ENCODE measurements around the gene HOXB5.

The HOXB5 gene

GRCh38 chr17:48589060-48589830, 4.3 kb downstream of the HOXB5 start:
- DNase-seq: no peak

- no peak for DNase-seq
Observed at GRCh38 chr17:48588528-48588927, 5.1 kb downstream of the HOXB5 start.

- no peak for DNase-seq
Observed at GRCh38 chr17:48588074-48588415, 5.5 kb downstream of the HOXB5 start.

GRCh38 chr17:48587276-48588073, 6.1 kb downstream of the HOXB5 start:
- DNase-seq: no peak

GRCh38 chr17:48586355-48587258, 7.0 kb downstream of the HOXB5 start:
- DNase-seq: peak; percentile 76

GRCh38 chr17:48584223-48584741, 9.3 kb downstream of the HOXB5 start:
- no peak for DNase-seq

DNA sequence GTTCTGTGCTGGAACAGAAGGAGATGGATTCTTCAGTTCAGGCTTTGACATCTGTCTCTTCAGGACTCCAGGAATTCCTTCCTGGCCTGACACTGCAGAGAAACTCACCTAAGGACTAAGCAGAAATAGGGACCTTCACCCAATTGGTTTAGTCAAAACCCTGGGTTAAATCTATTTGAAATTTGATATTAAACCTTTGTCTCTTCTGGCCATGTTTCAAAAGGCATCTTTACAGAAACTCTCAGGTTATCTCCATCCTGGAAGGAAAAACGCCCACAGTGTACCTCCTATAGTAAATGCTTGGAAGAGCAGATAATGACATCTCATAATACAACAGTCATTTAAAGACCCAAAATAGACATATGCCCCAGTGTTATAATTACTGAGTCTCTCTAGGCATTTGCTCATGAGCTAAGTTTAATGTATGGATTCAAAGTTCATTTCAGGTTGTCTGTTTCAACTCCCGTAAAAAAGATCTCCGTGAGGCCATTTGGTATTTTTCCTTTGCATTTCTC, 9.8 kb downstream of the HOXB5 start:
- no peak for DNase-seq

- no peak for DNase-seq
Observed at GRCh38 chr17:48582750-48583069, 10.9 kb downstream of the HOXB5 start.

- DNase-seq: no peak
Observed at GRCh38 chr17:48579760-48580554, 13.6 kb downstream of the HOXB5 start.

DNA sequence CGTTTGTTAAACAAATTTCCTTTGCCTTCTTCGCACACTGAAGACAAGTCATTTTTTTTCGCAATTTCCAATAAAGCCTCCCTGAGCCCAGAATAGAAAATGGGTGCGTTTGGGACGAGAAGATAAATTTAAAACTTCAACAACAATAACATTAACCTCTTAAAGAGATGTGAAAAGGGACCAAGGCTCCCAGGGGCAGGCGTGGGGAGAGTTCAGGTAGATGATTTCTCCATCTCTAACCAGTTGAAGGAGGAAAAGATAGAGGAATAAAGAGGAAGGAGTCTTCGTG, 14.2 kb downstream of the HOXB5 start:
- no peak for DNase-seq

DNA sequence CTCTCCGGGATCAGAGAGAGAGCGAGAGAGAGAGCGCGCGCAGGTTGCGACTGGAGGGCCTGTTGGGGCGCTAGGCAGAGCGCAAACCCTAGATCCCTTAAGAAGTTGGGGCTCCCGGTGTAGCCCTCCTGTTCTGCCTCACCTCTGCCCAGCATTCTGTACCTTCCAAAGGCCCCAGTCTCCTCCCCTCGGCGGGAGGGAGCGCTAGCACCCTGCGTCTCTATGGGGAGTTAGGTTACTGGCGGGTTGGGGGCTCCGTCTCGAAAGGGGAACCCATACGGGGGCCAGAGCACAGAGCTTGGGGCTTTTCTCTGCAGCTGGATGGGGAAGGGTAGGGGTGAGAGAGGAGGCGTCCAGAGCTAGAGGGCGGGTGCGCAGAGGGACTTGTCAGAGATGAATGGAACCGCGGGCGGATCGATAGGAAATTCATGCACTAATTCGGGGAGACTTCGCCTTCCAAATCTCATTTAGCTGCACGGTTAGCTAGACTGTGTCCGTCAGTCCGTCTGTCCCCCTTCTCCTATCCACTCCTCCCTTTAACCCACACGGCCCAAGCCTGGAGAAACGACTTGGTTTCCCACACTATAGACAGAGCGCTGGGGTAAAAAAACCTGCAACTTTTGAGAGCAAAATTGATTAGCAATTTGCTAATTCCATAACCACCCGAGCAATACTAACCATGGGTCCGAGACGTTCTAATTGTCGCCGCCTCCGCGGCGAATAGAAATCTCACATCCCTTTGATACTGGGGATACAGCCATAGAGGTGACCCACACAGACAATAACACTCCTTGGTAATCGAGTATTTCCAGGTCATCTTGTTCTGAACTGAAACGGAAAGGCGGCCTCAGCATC, 14.7 kb downstream of the HOXB5 start:
- DNase-seq: no peak

DNA sequence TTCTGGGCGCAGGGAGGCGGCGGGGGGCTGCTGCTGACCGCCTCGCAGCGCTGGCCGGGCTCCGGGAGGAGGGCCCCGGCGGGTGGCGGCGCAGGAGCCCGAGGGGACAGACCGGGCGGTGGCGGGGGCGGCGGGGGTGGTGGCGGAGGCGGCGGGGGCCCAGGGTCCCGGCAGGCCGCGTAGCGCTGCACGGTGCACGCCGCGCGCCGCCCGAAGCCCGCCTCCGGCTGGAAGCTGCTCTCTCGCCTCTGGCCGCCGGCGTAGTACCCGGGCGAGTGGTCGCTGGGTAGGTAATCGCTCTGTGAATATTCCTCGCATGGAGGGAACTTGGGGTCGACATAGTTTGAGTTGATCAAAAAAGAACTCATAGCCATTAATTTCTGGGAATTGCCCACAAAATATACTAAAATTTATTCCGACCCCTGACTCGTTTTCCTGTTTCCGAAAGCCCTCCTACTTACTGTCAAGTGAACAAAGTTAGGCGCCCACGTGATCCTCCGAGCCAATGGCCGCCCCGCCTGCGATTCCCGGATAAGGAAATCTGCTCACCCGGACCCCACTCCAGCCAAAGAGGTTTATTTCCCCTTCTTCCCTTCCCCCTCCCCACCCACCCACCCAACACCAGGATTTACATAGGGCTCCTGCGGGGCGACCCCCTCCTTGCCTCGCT, 15.5 kb downstream of the HOXB5 start, which contains the start of gene HOXB4:
Gene HOXB4 (minus strand): TSS at position 405 of the 670 bp plus-strand sequence. CDS start 31 bp downstream, at position 374.
- peak; percentile 87 for DNase-seq

- DNase-seq: no peak
Observed at GRCh38 chr17:48577330-48577945, 16.1 kb downstream of the HOXB5 start.

- no peak for DNase-seq
Observed at GRCh38 chr17:48576479-48577309, 16.9 kb downstream of the HOXB5 start.

DNA sequence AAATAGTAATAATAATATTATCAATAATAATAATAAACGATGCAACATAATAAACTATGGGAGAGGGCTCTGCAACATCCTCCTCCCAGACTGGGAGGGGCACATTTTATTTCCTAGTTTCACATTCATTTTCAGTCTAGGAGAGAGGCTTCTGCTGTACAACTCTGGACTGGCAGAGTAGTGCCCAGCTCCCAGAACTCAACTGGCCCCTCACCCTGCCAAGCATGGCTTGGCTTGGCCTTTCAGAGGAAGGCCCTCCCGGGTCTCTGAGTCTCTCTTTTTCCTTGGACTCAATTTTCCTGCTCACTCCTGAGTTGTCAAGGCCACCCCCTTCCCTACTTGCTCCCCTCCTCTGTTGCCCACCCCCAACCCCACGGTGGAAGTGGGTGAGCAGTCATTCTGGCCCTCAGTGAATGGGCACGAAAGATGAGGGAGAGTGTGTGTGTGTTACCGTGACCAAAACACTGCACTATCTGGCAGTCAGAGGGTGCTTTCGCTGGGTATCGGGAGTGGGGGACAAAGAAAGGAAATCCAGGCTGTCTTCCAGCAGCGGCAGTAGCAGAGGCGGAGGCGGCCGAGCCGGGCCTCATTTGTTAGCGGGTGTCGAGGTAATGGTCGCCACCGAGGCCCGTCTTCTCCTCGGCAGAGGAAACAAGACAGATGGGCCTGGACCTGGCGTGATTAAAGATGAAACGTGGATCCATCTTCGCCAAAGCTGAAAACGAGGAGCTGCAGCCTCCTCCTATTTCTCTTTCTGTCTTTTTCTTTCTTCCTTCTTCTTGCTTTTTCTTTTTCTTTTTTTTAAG, 17.7 kb downstream of the HOXB5 start:
- no peak for DNase-seq

GRCh38 chr17:48575066-48575582, 18.5 kb downstream of the HOXB5 start:
- DNase-seq: no peak

GRCh38 chr17:48574505-48575065, 19.0 kb downstream of the HOXB5 start:
- DNase-seq: no peak

All from activated effector memory CD4-positive, alpha-beta T cell treated with anti-CD3 and anti-CD28 coated beads, Interleukin-2, amount 50 U/mL, for 16 hours (primary cell).